Measurements from ENCODE around the gene L3MBTL1.

The L3MBTL1 gene

GRCh38 chr20:43590392-43591303 lies 83.2 kb downstream of the L3MBTL1 start, which contains the start of gene IFT52:
Gene IFT52, plus strand, starts transcription at chr20:43590937. Its CDS starts 3,762 bp downstream, at chr20:43594699.
- no peak for FAIRE-seq

All from TTC549 (cell line).